SK-N-MC (cell line): ENCODE measurements around the gene ATG12.
"Not testable (repeated sequence)": the region's sequence is repeated elsewhere in the genome, so short reads cannot be mapped to it uniquely, and the experiment has no call there.

Experiments
- DNase-seq: peaks from one replicate; pipeline ENCODE4 v3.0.0-alpha.2; 2011; ENCODE audit warnings: low read depth, low spot score
- H3K27ac ChIP-seq: fragments of 200-600 bp; sonication (generic); 2 replicates; pipeline ENCODE4 v1.5.1; 2016; ENCODE audit warnings: mixed run types
- H3K36me3 ChIP-seq: fragments of 200-600 bp; sonication (generic); 2 replicates; pipeline ENCODE4 v1.6.1; 2017; ENCODE audit warnings: antibody characterized with exemption, low read length, mixed read lengths; ENCODE audit not compliant: insufficient read depth
- H3K4me3 ChIP-seq: fragments of 200-600 bp; sonication (generic); 2 replicates; pipeline ENCODE4 v1.5.1; 2016
- H3K9ac ChIP-seq: fragments of 200-600 bp; sonication (generic); 2 replicates; pipeline ENCODE4 v1.8.0; 2017; ENCODE audit warnings: mixed run types, mixed read lengths; ENCODE audit not compliant: insufficient read length
- H3K9me3 ChIP-seq: fragments of 200-600 bp; sonication (generic); 2 replicates; pipeline ENCODE4 v1.6.1; 2017; ENCODE audit warnings: low read depth, mild to moderate bottlenecking, antibody characterized with exemption, low read length, moderate library complexity, mixed read lengths
- EZH2 ChIP-seq: fragments of 200-600 bp; sonication (generic); IDR thresholded peaks from one replicate; pipeline ENCODE4 v1.6.1; 2017; ENCODE audit warnings: antibody characterized with exemption
- FOXP2 ChIP-seq: optimal IDR thresholded peaks from 2 replicates; pipeline ENCODE3; 2011; ENCODE audit warnings: mild to moderate bottlenecking, moderate library complexity; ENCODE audit not compliant: insufficient read depth; ENCODE audit errors: extremely low read length, control extremely low read depth
- POLR2AphosphoS5 ChIP-seq: IDR thresholded peaks from 2 replicates; pipeline ENCODE4 v1.6.1; 2012; ENCODE audit warnings: mild to moderate bottlenecking, low read depth, low read length, borderline replicate concordance

ATG12 gene

GRCh38 chr5:115816226-115817081 is 24.9 kb downstream of the ATG12 start, which contains the start of gene CDO1:
Gene CDO1, minus strand, starts transcription at chr5:115816659. Its CDS starts 262 bp downstream, at chr5:115816397.
- Histone ChIP-seq H3K4me3 (peak within 1 kb of the TSS; percentile 80), H3K36me3 (no peaks in the 10 kb centered on the region), H3K9ac (peak within 1 kb of the TSS; percentile 52), H3K27ac (no peak within 1 kb of the TSS), H3K9me3 (no peaks in the 10 kb centered on the region)
- peak; percentile 85 for TF ChIP-seq POLR2AphosphoS5
- no peak for TF ChIP-seq FOXP2
- DNase-seq, result no peak

GRCh38 chr5:115815693-115816225 is 25.6 kb downstream of the ATG12 start:
- Histone ChIP-seq H3K9me3 (no peaks in the 10 kb centered on the region), H3K4me3 (peak overlapping the region; percentile 80), H3K27ac (no peak overlapping the region), H3K36me3 (no peaks in the 10 kb centered on the region), H3K9ac (no peak overlapping the region)
- DNase-seq, result no peak
- TF ChIP-seq FOXP2 (no peak), EZH2 (peak; percentile 76), POLR2AphosphoS5 (no peak)

- Histone ChIP-seq H3K9ac (no peak overlapping the region), H3K4me3 (peak overlapping the region; percentile 80)
- TF ChIP-seq FOXP2 (no peak), EZH2 (no peak), POLR2AphosphoS5 (no peak)
These were observed 26.2 kb downstream of the ATG12 start for GRCh38 chr5:115815006-115815692.

GRCh38 chr5:115813719-115814118 is 27.6 kb downstream of the ATG12 start:
- Histone ChIP-seq H3K36me3 (no peaks in the 10 kb centered on the region), H3K27ac (no peak overlapping the region), H3K9ac (no peak overlapping the region), H3K4me3 (no peak overlapping the region), H3K9me3 (no peaks in the 10 kb centered on the region)
- TF ChIP-seq EZH2 (no peak), POLR2AphosphoS5 (no peak), FOXP2 (no peak)
- no peak for DNase-seq

More at GRCh38 chr5:115815006-115815692, 26.2 kb downstream of the ATG12 start:
- H3K9me3 ChIP-seq, result no peaks in the 10 kb centered on the region
- H3K36me3 ChIP-seq, result no peaks in the 10 kb centered on the region
- DNase-seq, result no peak
- H3K27ac ChIP-seq, result no peak overlapping the region

GRCh38 chr5:115812372-115812771 is 29.0 kb downstream of the ATG12 start:
- H3K27ac ChIP-seq, result no peak overlapping the region
- no peak overlapping the region for H3K9ac ChIP-seq
- no peaks in the 10 kb centered on the region for H3K36me3 ChIP-seq
- no peaks in the 10 kb centered on the region for H3K9me3 ChIP-seq
- TF ChIP-seq POLR2AphosphoS5, result no peak
- no peak for DNase-seq
- no peak overlapping the region for H3K4me3 ChIP-seq

GRCh38 chr5:115811406-115811805 is 30.0 kb downstream of the ATG12 start:
- Histone ChIP-seq H3K9me3 (no peaks in the 10 kb centered on the region), H3K4me3 (no peak overlapping the region), H3K36me3 (no peaks in the 10 kb centered on the region), H3K27ac (no peak overlapping the region), H3K9ac (no peak overlapping the region)
- no peak for TF ChIP-seq POLR2AphosphoS5
- no peak for TF ChIP-seq EZH2
- no peak for TF ChIP-seq FOXP2
- DNase-seq, result no peak

- TF ChIP-seq EZH2 (no peak), FOXP2 (no peak), POLR2AphosphoS5 (no peak)
- H3K4me3 ChIP-seq, result no peak overlapping the region
- no peak overlapping the region for H3K27ac ChIP-seq
- H3K36me3 ChIP-seq, result no peaks in the 10 kb centered on the region
- no peaks in the 10 kb centered on the region for H3K9me3 ChIP-seq
- no peak overlapping the region for H3K9ac ChIP-seq
- no peak for DNase-seq
These were observed 30.6 kb downstream of the ATG12 start for GRCh38 chr5:115810761-115811160.

GRCh38 chr5:115809946-115810345 is 31.4 kb downstream of the ATG12 start:
- no peak for DNase-seq
- no peak for TF ChIP-seq POLR2AphosphoS5
- TF ChIP-seq EZH2, result no peak
- no peak for TF ChIP-seq FOXP2
- no peak overlapping the region for H3K9ac ChIP-seq
- H3K4me3 ChIP-seq, result no peak overlapping the region
- H3K27ac ChIP-seq, result no peak overlapping the region
- no peaks in the 10 kb centered on the region for H3K9me3 ChIP-seq
- no peaks in the 10 kb centered on the region for H3K36me3 ChIP-seq

GRCh38 chr5:115808066-115808465 is 33.3 kb downstream of the ATG12 start:
- H3K9ac ChIP-seq, H3K4me3 ChIP-seq, H3K27ac ChIP-seq, H3K36me3 ChIP-seq, H3K9me3 ChIP-seq, DNase-seq: not testable (repeated sequence)
